Nucleus accumbens (tissue), 56 donors: ENCODE measurements around the gene P2RY14.

Source experiments
- DNase-seq, 56 donors: peaks; one replicate each; lab custom pipeline; 2025; lab: John Stamatoyannopoulos, UW

Gene P2RY14

GRCh38 chr3:151196434-151196833 lies 81.9 kb downstream of the P2RY14 start:
- DNase-seq: no peak

GRCh38 chr3:151195826-151196225 lies 82.5 kb downstream of the P2RY14 start:
- no peak for DNase-seq

GRCh38 chr3:151192545-151192944 lies 85.8 kb downstream of the P2RY14 start:
- no peak for DNase-seq

- no peak for DNase-seq
Measured at GRCh38 chr3:151191095-151191494, 87.2 kb downstream of the P2RY14 start.

GRCh38 chr3:151183265-151183671 lies 95.1 kb downstream of the P2RY14 start:
- DNase-seq: no peak

- DNase-seq: no peak
Measured at GRCh38 chr3:151182349-151183079, 95.8 kb downstream of the P2RY14 start.

GRCh38 chr3:151178208-151178845 lies 100.0 kb downstream of the P2RY14 start:
- no peak for DNase-seq

- no peak for DNase-seq
Measured at GRCh38 chr3:151175952-151176351, 102.4 kb downstream of the P2RY14 start.

- DNase-seq: no peak
Measured at GRCh38 chr3:151174351-151174750, 104.0 kb downstream of the P2RY14 start.

- DNase-seq: no peak
Measured at GRCh38 chr3:151171145-151171757, 107.1 kb downstream of the P2RY14 start.

GRCh38 chr3:151169948-151170679 lies 108.2 kb downstream of the P2RY14 start:
- peak in 5 of 56 donors; percentile 3 to 24 (median 14) for DNase-seq

GRCh38 chr3:151169262-151169947 lies 108.9 kb downstream of the P2RY14 start:
- DNase-seq: no peak

GRCh38 chr3:151168269-151169094 lies 109.9 kb downstream of the P2RY14 start:
- DNase-seq: peak in 38 of 56 donors; percentile 5 to 82 (median 32)

- no peak for DNase-seq
Measured at GRCh38 chr3:151166161-151166560, 112.2 kb downstream of the P2RY14 start.

GRCh38 chr3:151165226-151165625 lies 113.1 kb downstream of the P2RY14 start:
- DNase-seq: no peak
